Fibroblast of lung (primary cell): ENCODE measurements around the gene NTN1. TPM values are rescaled to one million over a fixed set of nuclear protein-coding genes. Genes with fewer than 3 reads are reported as not detected.

Source experiments
- DNase-seq, 2 donors: peaks; one replicate each; pipeline versions ENCODE4 v3.0.0 to v3.0.0-alpha.2; 2010; ENCODE audit warnings: low read depth in 2 of 2
- H2AFZ ChIP-seq: 2 replicates; pipeline ENCODE4 v1.5.1; 2012; ENCODE audit warnings: low read length, control low read depth, inconsistent platforms
- H3K27ac ChIP-seq: 2 replicates; pipeline ENCODE4 v1.5.1; 2011; ENCODE audit warnings: low read length, control low read depth; ENCODE audit not compliant: insufficient read depth
- H3K27me3 ChIP-seq: 2 replicates; pipeline ENCODE4 v1.5.1; 2011; ENCODE audit warnings: mild to moderate bottlenecking, low read length; ENCODE audit not compliant: control insufficient read depth, insufficient read depth
- H3K36me3 ChIP-seq: 2 replicates; pipeline ENCODE4 v1.5.1; 2011; ENCODE audit warnings: low read length; ENCODE audit not compliant: control insufficient read depth, insufficient read depth
- H3K4me1 ChIP-seq: 2 replicates; pipeline ENCODE4 v1.5.1; 2011; ENCODE audit warnings: low read length; ENCODE audit not compliant: control insufficient read depth, insufficient read depth; ENCODE audit errors: extremely low read depth
- H3K4me2 ChIP-seq: 2 replicates; pipeline ENCODE4 v1.5.1; 2011; ENCODE audit warnings: low read length, control low read depth; ENCODE audit not compliant: insufficient read depth; ENCODE audit errors: extremely low read depth
- H3K4me3 ChIP-seq, 4 experiments: fragments of 200-600 bp in 1 of 4; sonication (generic) in 1 of 4; replicated peaks in 1 of 4; 2 replicates each; pipeline ENCODE4 v1.5.1; 2011 to 2016; ENCODE audit warnings: low read length in 4 of 4, low read depth in 3 of 4, mild to moderate bottlenecking in 3 of 4, control low read depth in 2 of 4, inconsistent platforms in 1 of 4, mixed read lengths in 1 of 4; ENCODE audit not compliant: insufficient read depth in 1 of 4; ENCODE audit errors: control extremely low read depth in 1 of 4
- H3K79me2 ChIP-seq: 2 replicates; pipeline ENCODE4 v1.5.1; 2012; ENCODE audit warnings: mild to moderate bottlenecking, low read length, inconsistent platforms; ENCODE audit not compliant: control insufficient read depth, insufficient read depth
- H3K9ac ChIP-seq: 2 replicates; pipeline ENCODE4 v1.5.1; 2011; ENCODE audit warnings: mild to moderate bottlenecking, low read length, control low read depth; ENCODE audit not compliant: insufficient read depth
- H3K9me3 ChIP-seq: 2 replicates; pipeline ENCODE4 v1.5.1; 2012; ENCODE audit warnings: low read depth, low read length; ENCODE audit not compliant: control insufficient read depth, insufficient read depth
- H4K20me1 ChIP-seq: 2 replicates; pipeline ENCODE4 v1.5.1; 2011; ENCODE audit warnings: low read length; ENCODE audit not compliant: control insufficient read depth, insufficient read depth; ENCODE audit errors: extremely low read depth
- EZH2 ChIP-seq: IDR thresholded peaks from 2 replicates; pipeline ENCODE4 v1.5.1; 2012; ENCODE audit warnings: low read length, control low read depth, mild to moderate bottlenecking; ENCODE audit errors: missing control alignments
- polyA plus RNA-seq, 2 donors: library from polyadenylated mRNA; depleted of rRNA in 1 of 2; stranded (reverse) in 1 of 2; unstranded in 1 of 2; fragments of >200 nt; gene quantifications; 2 replicates each; pipeline ENCODE4 v1.2.1, GENCODE V29; 2011 to 2012; ENCODE audit warnings: missing spikeins in 1 of 2
- total RNA-seq: library from RNA; depleted of rRNA; stranded (reverse); fragments of >200 nt; gene quantifications from 2 replicates; pipeline ENCODE4 v1.2.1, GENCODE V29; 2014
- TF ChIP-seq, protein P1 (sequence below), 2 donors: IDR thresholded peaks in 1 of 2; conservative IDR thresholded peaks in 1 of 2; 1 replicate in 1 of 2; 2 replicates in 1 of 2; pipeline ENCODE4 v1.5.1; 2011 to 2012; ENCODE audit warnings: low read length in 2 of 2, control low read depth in 1 of 2, inconsistent platforms in 1 of 2, low read depth in 1 of 2, mild to moderate bottlenecking in 1 of 2

Gene NTN1
- total and polyA plus RNA-seq, 2 donors (not counting 1 experiment from before 2014, with no cell fraction given), result 0.17 to 3.1 TPM

DNA sequence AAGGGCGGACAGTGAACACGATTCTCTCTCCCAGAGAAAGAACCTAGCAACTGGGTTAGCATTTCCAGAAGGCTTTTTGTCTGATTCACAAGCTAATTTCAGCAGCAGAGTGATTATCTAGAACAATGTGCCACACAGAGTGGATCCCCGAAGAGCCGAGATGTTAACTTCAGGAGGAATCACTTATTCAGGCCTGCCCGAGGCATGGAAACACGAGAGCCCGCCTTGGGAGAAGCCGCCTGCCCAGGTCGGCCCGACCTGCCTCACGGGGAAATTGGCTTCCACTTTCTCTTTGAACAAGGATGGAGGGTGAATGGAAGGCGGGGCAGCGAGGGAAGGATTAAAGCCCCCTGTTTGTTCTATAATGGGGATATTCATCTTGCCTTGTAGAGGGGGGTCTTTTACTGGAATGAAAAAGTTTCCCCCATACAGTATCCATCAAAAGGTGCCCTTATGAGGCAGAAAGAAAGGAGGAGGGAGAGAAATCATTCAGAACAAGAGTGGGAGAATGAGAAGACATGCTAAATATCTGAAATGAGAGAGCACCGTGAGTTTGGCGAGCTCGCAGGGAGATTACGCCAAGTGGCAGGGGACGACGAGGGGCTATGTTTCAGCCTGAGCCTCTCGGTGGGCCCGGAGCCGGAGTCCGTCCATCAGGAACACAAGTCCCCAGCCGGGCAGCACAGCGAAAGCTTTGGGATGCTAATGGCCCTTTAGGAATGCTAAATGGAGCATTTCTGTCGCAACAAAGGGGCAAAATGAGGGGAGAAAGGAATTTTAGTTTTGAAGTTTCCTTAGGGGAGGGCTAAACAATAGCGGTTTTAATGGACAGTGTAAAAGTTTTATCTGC is 33.0 kb downstream of the NTN1 start:
- no peaks in the 10 kb centered on the region for H3K9me3 ChIP-seq
- no peak overlapping the region for H3K9ac ChIP-seq
- H3K4me1 ChIP-seq, result no peaks in the 10 kb centered on the region
- TF ChIP-seq, protein P1, sequence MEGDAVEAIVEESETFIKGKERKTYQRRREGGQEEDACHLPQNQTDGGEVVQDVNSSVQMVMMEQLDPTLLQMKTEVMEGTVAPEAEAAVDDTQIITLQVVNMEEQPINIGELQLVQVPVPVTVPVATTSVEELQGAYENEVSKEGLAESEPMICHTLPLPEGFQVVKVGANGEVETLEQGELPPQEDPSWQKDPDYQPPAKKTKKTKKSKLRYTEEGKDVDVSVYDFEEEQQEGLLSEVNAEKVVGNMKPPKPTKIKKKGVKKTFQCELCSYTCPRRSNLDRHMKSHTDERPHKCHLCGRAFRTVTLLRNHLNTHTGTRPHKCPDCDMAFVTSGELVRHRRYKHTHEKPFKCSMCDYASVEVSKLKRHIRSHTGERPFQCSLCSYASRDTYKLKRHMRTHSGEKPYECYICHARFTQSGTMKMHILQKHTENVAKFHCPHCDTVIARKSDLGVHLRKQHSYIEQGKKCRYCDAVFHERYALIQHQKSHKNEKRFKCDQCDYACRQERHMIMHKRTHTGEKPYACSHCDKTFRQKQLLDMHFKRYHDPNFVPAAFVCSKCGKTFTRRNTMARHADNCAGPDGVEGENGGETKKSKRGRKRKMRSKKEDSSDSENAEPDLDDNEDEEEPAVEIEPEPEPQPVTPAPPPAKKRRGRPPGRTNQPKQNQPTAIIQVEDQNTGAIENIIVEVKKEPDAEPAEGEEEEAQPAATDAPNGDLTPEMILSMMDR (conservative IDR thresholded peaks at IDR 0.05 in 1 of 2, IDR thresholded peaks at IDR 0.05 in 1 of 2; ENCODE audit: low read depth in 1 of 2, low read length in 2 of 2), result no peak
- no peak for TF ChIP-seq EZH2
- no peaks in the 10 kb centered on the region for H3K27me3 ChIP-seq
- H2AFZ ChIP-seq, result no peak overlapping the region
- H3K4me3 ChIP-seq, result no peak overlapping the region
- no peak overlapping the region for H3K27ac ChIP-seq
- H3K79me2 ChIP-seq, result no peaks in the 10 kb centered on the region
- no peak overlapping the region for H3K4me2 ChIP-seq
- no peaks in the 10 kb centered on the region for H4K20me1 ChIP-seq
- no peak for DNase-seq
- H3K36me3 ChIP-seq, result no peaks in the 10 kb centered on the region

DNA sequence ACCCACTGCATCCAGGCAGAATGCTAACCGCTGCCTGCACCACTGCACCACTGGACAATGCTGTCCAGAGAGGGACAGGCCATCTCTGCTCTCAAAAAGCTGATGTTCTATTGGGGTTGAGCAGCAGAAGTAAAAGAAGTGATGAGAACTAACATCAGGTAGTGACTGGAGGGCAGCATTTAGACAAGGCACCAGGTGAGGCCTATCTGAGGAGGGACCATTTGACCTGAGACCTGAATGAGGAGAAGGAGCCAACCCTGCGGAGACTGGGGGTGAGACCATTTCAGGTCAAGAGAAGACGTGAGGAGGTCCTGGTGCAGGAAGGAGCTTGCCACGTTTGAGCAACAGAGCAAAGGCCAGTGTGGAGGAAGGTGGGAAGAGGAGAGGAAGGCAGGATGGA is 34.0 kb downstream of the NTN1 start:
- no peak for TF ChIP-seq EZH2
- TF ChIP-seq, protein P1 (conservative IDR thresholded peaks at IDR 0.05 in 1 of 2, IDR thresholded peaks at IDR 0.05 in 1 of 2; ENCODE audit: low read depth in 1 of 2, low read length in 2 of 2), result no peak
- Histone ChIP-seq H2AFZ (no peak overlapping the region), H3K36me3 (no peaks in the 10 kb centered on the region)

DNA sequence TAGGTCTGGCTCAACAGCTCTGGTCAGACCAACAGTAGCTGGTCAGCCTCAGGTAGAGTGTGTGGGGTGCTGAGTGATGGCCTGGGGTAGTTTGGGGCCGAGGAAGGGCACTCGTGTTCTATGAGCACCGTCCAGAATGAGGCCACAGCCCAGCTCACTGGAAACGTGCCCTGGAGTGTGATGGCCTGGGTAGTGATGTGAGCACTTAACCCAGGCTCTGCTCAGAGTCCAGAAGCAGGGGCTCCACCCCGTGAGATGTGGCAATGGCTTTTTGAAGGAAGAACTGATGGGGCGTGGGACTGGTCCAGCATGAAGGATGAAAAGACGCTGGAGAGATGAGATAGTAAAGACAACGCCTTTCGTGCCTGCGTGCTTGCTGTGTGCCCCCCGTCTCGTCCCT is 35.3 kb downstream of the NTN1 start:
- H3K27ac ChIP-seq, result no peak overlapping the region
- H3K4me2 ChIP-seq, result no peak overlapping the region
- H3K27me3 ChIP-seq, result no peaks in the 10 kb centered on the region
- H3K4me3 ChIP-seq, result no peak overlapping the region
- no peaks in the 10 kb centered on the region for H3K4me1 ChIP-seq
- TF ChIP-seq, protein P1 (conservative IDR thresholded peaks at IDR 0.05 in 1 of 2, IDR thresholded peaks at IDR 0.05 in 1 of 2; ENCODE audit: low read depth in 1 of 2, low read length in 2 of 2), result no peak
- TF ChIP-seq EZH2, result no peak
- H4K20me1 ChIP-seq, result no peaks in the 10 kb centered on the region
- no peak overlapping the region for H2AFZ ChIP-seq
- no peaks in the 10 kb centered on the region for H3K9me3 ChIP-seq
- no peak overlapping the region for H3K9ac ChIP-seq
- no peak for DNase-seq
- H3K79me2 ChIP-seq, result no peaks in the 10 kb centered on the region
- no peaks in the 10 kb centered on the region for H3K36me3 ChIP-seq

More for the DNA sequence above, 34.0 kb downstream of the NTN1 start:
- no peaks in the 10 kb centered on the region for H3K79me2 ChIP-seq
- no peak overlapping the region for H3K27ac ChIP-seq
- H3K9me3 ChIP-seq, result no peaks in the 10 kb centered on the region
- H4K20me1 ChIP-seq, result no peaks in the 10 kb centered on the region
- H3K4me2 ChIP-seq, result no peak overlapping the region
- DNase-seq, result no peak
- no peak overlapping the region for H3K9ac ChIP-seq
- H3K4me1 ChIP-seq, result no peaks in the 10 kb centered on the region
- H3K27me3 ChIP-seq, result no peaks in the 10 kb centered on the region
- H3K4me3 ChIP-seq, result no peak overlapping the region
